B cell (primary cell): Measurements from ENCODE around the gene GASK1A. TPM values are rescaled to one million over a fixed set of nuclear protein-coding genes. Genes with fewer than 3 reads are reported as not detected.

Experiments
- ATAC-seq: fragments of 200-7000 bp; cut with Tn5 transposase; one replicate; pipeline ENCODE4 v1.10.0; 2021; ENCODE audit warnings: low read depth, mild to moderate bottlenecking, moderate number of reproducible peaks, moderate library complexity
- CTCF ChIA-PET: fragments of 350-600 bp; sonication (Branson Sonifier 250); formaldehyde crosslinking; loops from one replicate; lab custom pipeline; 2021; ENCODE audit warnings: antibody characterized with exemption, inconsistent platforms; lab: Charles Lee
- POLR2A ChIA-PET: fragments of 350-600 bp; sonication (Branson Sonifier 250); formaldehyde crosslinking; loops from one replicate; lab custom pipeline; 2021; ENCODE audit warnings: antibody characterized with exemption; lab: Charles Lee
- DNase-seq: peaks from one replicate; pipeline ENCODE4 v3.0.0; 2013
- H2AFZ ChIP-seq: 2 replicates; pipeline ENCODE4 v1.6.1; 2012; ENCODE audit warnings: mild to moderate bottlenecking, low read depth, low read length; ENCODE audit not compliant: insufficient read depth, poor library complexity, severe bottlenecking
- H3K27ac ChIP-seq, 2 donors: 1 replicate in 1 of 2; 2 replicates in 1 of 2; pipeline ENCODE4 v1.5.1; 2012 to 2013; ENCODE audit warnings: low read length in 2 of 2, mild to moderate bottlenecking in 2 of 2, moderate library complexity in 1 of 2
- H3K27me3 ChIP-seq, 4 experiments: fragments of 200-600 bp in 1 of 4; sonication (generic) in 1 of 4; replicated peaks in 1 of 4; 1 replicate in 2 of 4; 2 replicates in 2 of 4; pipeline versions ENCODE4 v1.6.1 to v1.7.0; 2013 to 2016; ENCODE audit warnings: low read length in 3 of 4, mild to moderate bottlenecking in 2 of 4, mixed read lengths in 1 of 4, moderate library complexity in 1 of 4; ENCODE audit not compliant: insufficient read depth in 4 of 4, control insufficient read depth in 3 of 4; ENCODE audit errors: control extremely low read depth in 1 of 4
- H3K36me3 ChIP-seq, 2 experiments: replicated peaks in 1 of 2; 1 replicate in 1 of 2; 2 replicates in 1 of 2; pipeline versions ENCODE4 v1.6.1 to v1.7.1; 2013; ENCODE audit warnings: low read length in 1 of 2; ENCODE audit not compliant: insufficient read depth in 2 of 2, control insufficient read depth in 1 of 2; ENCODE audit errors: control extremely low read depth in 1 of 2, extremely low read depth in 1 of 2
- H3K4me1 ChIP-seq, 2 donors: fragments of 200-600 bp in 1 of 2; sonication (generic) in 1 of 2; 1 replicate in 1 of 2; 2 replicates in 1 of 2; pipeline versions ENCODE4 v1.5.1 to v1.6.1; 2013 to 2017; ENCODE audit warnings: low read length in 2 of 2; ENCODE audit not compliant: control insufficient read depth in 2 of 2, insufficient read depth in 2 of 2
- H3K4me2 ChIP-seq: replicated peaks from 2 replicates; pipeline ENCODE3; 2012; ENCODE audit warnings: mild to moderate bottlenecking, low read depth, low read length; ENCODE audit not compliant: poor library complexity, severe bottlenecking
- H3K4me3 ChIP-seq, 5 experiments: fragments of 200-600 bp in 1 of 5; sonication (generic) in 1 of 5; 1 replicate in 3 of 5; 2 replicates in 2 of 5; pipeline versions ENCODE4 v1.5.1 to v1.7.0; 2011 to 2016; ENCODE audit warnings: low read length in 4 of 5, mild to moderate bottlenecking in 4 of 5, low read depth in 2 of 5, control low read depth in 1 of 5, moderate library complexity in 1 of 5; ENCODE audit not compliant: insufficient read depth in 1 of 5; ENCODE audit errors: control extremely low read depth in 1 of 5, extremely low read depth in 1 of 5
- H3K79me2 ChIP-seq: fragments of 200-600 bp; sonication (generic); one replicate; pipeline ENCODE4 v1.6.0; 2016; ENCODE audit warnings: low read length; ENCODE audit not compliant: control insufficient read depth, insufficient read depth
- H3K9ac ChIP-seq: fragments of 200-600 bp; sonication (generic); 2 replicates; pipeline ENCODE4 v1.6.1; 2017; ENCODE audit warnings: mild to moderate bottlenecking, low read length, moderate library complexity
- H3K9me3 ChIP-seq, 3 donors: one replicate each; pipeline versions ENCODE4 v1.6.1 to v1.7.1; 2013; ENCODE audit warnings: low read length in 2 of 3; ENCODE audit not compliant: control insufficient read depth in 2 of 3, insufficient read depth in 1 of 3; ENCODE audit errors: control extremely low read depth in 1 of 3
- H4K20me1 ChIP-seq: 2 replicates; pipeline ENCODE4 v1.6.0; 2012; ENCODE audit warnings: mild to moderate bottlenecking, low read length; ENCODE audit not compliant: insufficient read depth, control insufficient read depth, poor library complexity, severe bottlenecking
- H3K27ac Mint-ChIP-seq: one replicate; pipeline ENCODE4 v1.8.0; 2021; ENCODE audit warnings: mixed read lengths
- H3K27me3 Mint-ChIP-seq: one replicate; pipeline ENCODE4 v1.8.0; 2021; ENCODE audit warnings: mixed read lengths
- H3K4me1 Mint-ChIP-seq: one replicate; pipeline ENCODE4 v1.8.0; 2021; ENCODE audit warnings: mixed read lengths
- H3K4me3 Mint-ChIP-seq: one replicate; pipeline ENCODE4 v1.8.0; 2021; ENCODE audit warnings: mixed read lengths
- H3K9me3 Mint-ChIP-seq: one replicate; pipeline ENCODE4 v1.8.0; 2022; ENCODE audit warnings: mixed read lengths; ENCODE audit not compliant: insufficient read depth
- CTCF ChIP-seq: fragments of 200-600 bp; IDR thresholded peaks from one replicate; pipeline ENCODE4 v1.8.0; 2022; ENCODE audit warnings: antibody characterized with exemption, mild to moderate bottlenecking
- EZH2 ChIP-seq: IDR thresholded peaks from 2 replicates; pipeline ENCODE4 v1.6.1; 2012; ENCODE audit warnings: borderline replicate concordance, low read depth, mild to moderate bottlenecking, moderate library complexity, low read length; ENCODE audit not compliant: insufficient read depth, poor library complexity, severe bottlenecking
- WGBS: methylation state at CpG from one replicate; pipeline ENCODE4 v1.1.5; 2013; ENCODE audit warnings: missing lambda C conversion rate; ENCODE audit not compliant: insufficient coverage; 5-methylcytosine and 5-hydroxymethylcytosine counted together
- intact Hi-C: fragments of 100-400 bp; cut with micrococcal nuclease; formaldehyde crosslinking; loops from one replicate; pipeline ENCODE4 v1.10.0; 2022
- polyA plus RNA-seq: library from polyadenylated mRNA; depleted of rRNA; stranded (reverse); fragments of >200 nt; gene quantifications from 2 replicates; pipeline ENCODE4 v1.2.3, GENCODE V29; 2012
- total RNA-seq, 2 donors: library from RNA; stranded (reverse); fragments of 120-200 nt in 1 of 2; gene quantifications; 1 replicate in 1 of 2; 2 replicates in 1 of 2; pipeline versions ENCODE4 v1.2.3 to v1.2.4, GENCODE V29; 2013 to 2022

GASK1A gene
- total and polyA plus RNA-seq, 2 donors (not counting 1 experiment from before 2014, with no cell fraction given): not detected

DNA sequence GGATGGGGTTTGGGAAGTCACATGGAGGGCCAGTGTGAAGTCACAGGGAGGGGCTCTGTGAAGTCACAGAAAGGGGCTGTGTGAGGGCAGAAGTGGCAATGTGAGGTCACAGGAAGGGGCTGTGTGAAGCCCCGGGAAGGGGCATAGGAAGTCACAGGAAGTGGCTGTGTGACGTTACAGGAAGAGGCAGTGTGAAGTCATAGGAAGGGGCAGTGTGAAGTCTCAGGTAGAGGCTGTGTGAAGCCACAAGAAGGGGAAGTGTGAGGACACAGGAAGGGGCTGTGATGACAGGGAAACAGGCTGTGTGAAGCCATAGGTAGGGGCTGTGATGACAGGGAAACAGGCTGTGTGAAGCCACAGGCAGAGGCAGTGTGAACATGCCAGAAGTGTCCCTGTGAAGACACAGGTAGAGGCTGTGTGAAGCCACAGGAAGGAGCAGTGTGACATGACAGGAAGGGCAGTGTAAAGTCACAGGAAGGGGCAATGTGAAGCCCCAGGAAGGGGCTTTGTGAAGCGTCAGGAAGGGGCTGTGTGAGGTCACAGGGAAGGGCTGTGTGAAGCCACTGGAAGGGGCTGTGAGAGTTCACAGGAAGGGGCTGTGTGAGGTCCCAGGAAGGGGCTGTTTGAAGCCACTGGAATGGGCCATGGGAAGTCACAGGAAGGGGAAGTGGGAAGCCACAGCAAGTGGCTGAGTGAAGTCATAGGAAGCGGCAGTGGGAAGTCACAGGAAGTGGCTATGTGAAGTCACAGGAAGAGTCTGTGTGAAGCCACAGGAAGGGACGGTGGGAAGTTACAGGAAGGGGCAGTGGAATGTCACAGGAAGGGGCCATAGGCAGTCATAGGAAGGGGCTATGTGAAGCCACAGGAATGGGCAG, 37.1 kb downstream of the GASK1A start:
- no peak overlapping the region for H2AFZ ChIP-seq
- ChIA-PET CTCF (no interaction called here), POLR2A (no interaction called here)
- Mint-ChIP-seq H3K4me1 (no peaks in the 10 kb centered on the region), H3K27me3 (peaks cover 2% of the 10 kb centered on the region), H3K4me3 (no peak overlapping the region), H3K27ac (no peak overlapping the region), H3K9me3 (no peaks in the 10 kb centered on the region)
- no peak for DNase-seq
- no peak overlapping the region for H3K27ac ChIP-seq
- H3K9me3 ChIP-seq: peaks cover 0 to 64% (median 32%) of the 10 kb centered on the region in 3 donors
- TF ChIP-seq EZH2: no peak
- TF ChIP-seq CTCF: no peak
- peaks cover 0 to 4% (median 1%) of the 10 kb centered on the region in 4 experiments for H3K27me3 ChIP-seq
- no peak overlapping the region for H3K9ac ChIP-seq
- H3K4me2 ChIP-seq: no peak overlapping the region
- H3K36me3 ChIP-seq: no peaks in the 10 kb centered on the region
- no peaks in the 10 kb centered on the region for H3K79me2 ChIP-seq
- H3K4me1 ChIP-seq: no peaks in the 10 kb centered on the region
- ATAC-seq: no peak
- H4K20me1 ChIP-seq: no peaks in the 10 kb centered on the region
- no peak overlapping the region for H3K4me3 ChIP-seq
- intact Hi-C loops: no loop called here
- WGBS: 51% methylated on average over 5 of the region's 5 CpGs

- no peaks in the 10 kb centered on the region for H3K79me2 ChIP-seq
- no peak overlapping the region for H3K9ac ChIP-seq
- H3K4me1 ChIP-seq: no peaks in the 10 kb centered on the region
- TF ChIP-seq EZH2 (no peak), CTCF (no peak)
- ATAC-seq (no peak), DNase-seq (no peak)
- H3K36me3 ChIP-seq: no peaks in the 10 kb centered on the region
- no peak overlapping the region for H3K4me3 ChIP-seq
- no peaks in the 10 kb centered on the region for H3K4me1 Mint-ChIP-seq
- no peaks in the 10 kb centered on the region for H3K9me3 Mint-ChIP-seq
- H3K9me3 ChIP-seq: peaks cover 0 to 58% (median 32%) of the 10 kb centered on the region in 3 donors
- H3K27ac ChIP-seq: no peak overlapping the region
- ChIA-PET CTCF (no interaction called here), POLR2A (no interaction called here)
- H4K20me1 ChIP-seq: no peaks in the 10 kb centered on the region
- no peak overlapping the region for H3K27ac Mint-ChIP-seq
- H3K4me3 Mint-ChIP-seq: no peak overlapping the region
- WGBS: 93% methylated on average over 1 of the region's 1 CpG
- no peak overlapping the region for H2AFZ ChIP-seq
- peaks cover 0 to 4% (median 1%) of the 10 kb centered on the region in 4 experiments for H3K27me3 ChIP-seq
- H3K4me2 ChIP-seq: no peak overlapping the region
- peaks cover 7% of the 10 kb centered on the region for H3K27me3 Mint-ChIP-seq
- intact Hi-C loops: no loop called here
Observed at GRCh38 chr3:43017004-43017403, 37.9 kb downstream of the GASK1A start.
